ENCODE results near the gene DCN. TPM values are rescaled to one million over a fixed set of nuclear protein-coding genes. Genes with fewer than 3 reads are reported as not detected.

The DCN gene
- total and polyA plus RNA-seq, 2 experiments from 2014 or later: 441 to 483 TPM

GRCh38 chr12:91109148-91109564 is 73.5 kb downstream of the DCN start:
- Histone ChIP-seq H3K27me3 (replicated peaks; ENCODE audit: insufficient read depth) (no peaks in the 10 kb centered on the region), H3K36me3 (ENCODE audit: low read depth) (peaks cover 19% of the 10 kb centered on the region; the same call in 1 of the 2 replicates), H3F3A (ENCODE audit: insufficient read depth) (peaks cover 29% of the 10 kb centered on the region; the same call in 1 of the 2 replicates), H3K4me2 (ENCODE audit: unreplicated experiment) (peak overlapping the region; percentile 86), H2AFZ (peak overlapping the region; percentile 62), H3K79me2 (ENCODE audit: insufficient read depth) (peaks cover 23% of the 10 kb centered on the region), H3K9me2 (ENCODE audit: insufficient read depth) (no peaks in the 10 kb centered on the region; the same call in 1 of the 2 replicates), H4K20me1 (ENCODE audit: insufficient read depth) (no peaks in the 10 kb centered on the region), H3K4me3 (peak overlapping the region; percentile 86), H3K9ac (peak overlapping the region; percentile 84; the same call in 1 of the 2 replicates), H3K9me3 (ENCODE audit: low read depth) (no peaks in the 10 kb centered on the region), H3K4me1 (ENCODE audit: insufficient read depth) (peaks cover 60% of the 10 kb centered on the region), H3K27ac (peak overlapping the region; percentile 69)
- WGBS, 2 experiments (ENCODE audit: low coverage in 1 of 2, low lambda C conversion rate in 2 of 2, missing lambda C conversion rate in 2 of 2): 2 to 4% methylated on average over 7 of the region's 7 CpGs
- TF ChIP-seq EZH2phosphoT487 (IDR thresholded peaks at IDR 0.05; ENCODE audit: insufficient read depth, low read depth) (no peak), EZH2 (IDR thresholded peaks at IDR 0.05; ENCODE audit: insufficient read depth, poor library complexity, severe bottlenecking) (no peak)
- DNase-seq: peak; percentile 81
- in situ Hi-C loops (cut with MboI): loop anchor here (10.0 kb wide), 2 partner anchors 124 to 216 kb away; no protein-coding TSS in a partner anchor

GRCh38 chr12:91108196-91108755 is 74.3 kb downstream of the DCN start:
- TF ChIP-seq EZH2 (IDR thresholded peaks at IDR 0.05; ENCODE audit: insufficient read depth, poor library complexity, severe bottlenecking) (no peak), EZH2phosphoT487 (IDR thresholded peaks at IDR 0.05; ENCODE audit: insufficient read depth, low read depth) (no peak)
- H3K4me1 ChIP-seq (ENCODE audit: insufficient read depth): peaks cover 60% of the 10 kb centered on the region
- DNase-seq: peak; percentile 45
- peak overlapping the region; percentile 86 for H3K4me2 ChIP-seq (ENCODE audit: unreplicated experiment)
- in situ Hi-C loops (cut with MboI): loop anchor here (10.0 kb wide), 2 partner anchors 123 to 217 kb away; no protein-coding TSS in a partner anchor
- H3K27me3 ChIP-seq (replicated peaks; ENCODE audit: insufficient read depth): no peaks in the 10 kb centered on the region
- peak overlapping the region; percentile 86 for H3K4me3 ChIP-seq
- no peaks in the 10 kb centered on the region for H4K20me1 ChIP-seq (ENCODE audit: insufficient read depth)
- 19 to 26% methylated on average over 5 of the region's 5 CpGs for WGBS, 2 experiments (ENCODE audit: low coverage in 1 of 2, low lambda C conversion rate in 2 of 2, missing lambda C conversion rate in 2 of 2)
- no peak overlapping the region for H3K9ac ChIP-seq
- no peaks in the 10 kb centered on the region for H3K9me3 ChIP-seq (ENCODE audit: low read depth)
- H2AFZ ChIP-seq: peak overlapping the region; percentile 48; the same call in 1 of the 2 replicates
- H3K79me2 ChIP-seq (ENCODE audit: insufficient read depth): peaks cover 23% of the 10 kb centered on the region
- H3K36me3 ChIP-seq (ENCODE audit: low read depth): peaks cover 27% of the 10 kb centered on the region
- H3K27ac ChIP-seq: peak overlapping the region; percentile 69; the same call in 1 of the 2 replicates
- peaks cover 29% of the 10 kb centered on the region; the same call in 1 of the 2 replicates for H3F3A ChIP-seq (ENCODE audit: insufficient read depth)
- H3K9me2 ChIP-seq (ENCODE audit: insufficient read depth): no peaks in the 10 kb centered on the region; the same call in 1 of the 2 replicates

GRCh38 chr12:91106283-91106682 is 76.3 kb downstream of the DCN start:
- Histone ChIP-seq H3K27ac (no peak overlapping the region), H3K79me2 (ENCODE audit: insufficient read depth) (peaks cover 23% of the 10 kb centered on the region), H3K4me3 (no peak overlapping the region), H3K27me3 (replicated peaks; ENCODE audit: insufficient read depth) (no peaks in the 10 kb centered on the region), H4K20me1 (ENCODE audit: insufficient read depth) (no peaks in the 10 kb centered on the region), H3F3A (ENCODE audit: insufficient read depth) (peaks cover 25% of the 10 kb centered on the region; the same call in 1 of the 2 replicates), H3K9ac (no peak overlapping the region), H3K36me3 (ENCODE audit: low read depth) (peaks cover 40% of the 10 kb centered on the region), H3K4me1 (ENCODE audit: insufficient read depth) (peaks cover 51% of the 10 kb centered on the region), H3K9me3 (ENCODE audit: low read depth) (no peaks in the 10 kb centered on the region), H2AFZ (no peak overlapping the region), H3K9me2 (ENCODE audit: insufficient read depth) (no peaks in the 10 kb centered on the region; the same call in 1 of the 2 replicates), H3K4me2 (ENCODE audit: unreplicated experiment) (no peak overlapping the region)
- no peak for DNase-seq
- in situ Hi-C loops (cut with MboI): loop anchor here (10.0 kb wide), 2 partner anchors 121 to 219 kb away; no protein-coding TSS in a partner anchor
- no peak for TF ChIP-seq EZH2 (IDR thresholded peaks at IDR 0.05; ENCODE audit: insufficient read depth, poor library complexity, severe bottlenecking)
- TF ChIP-seq EZH2phosphoT487 (IDR thresholded peaks at IDR 0.05; ENCODE audit: insufficient read depth, low read depth): no peak

- Histone ChIP-seq H3K9ac (no peak overlapping the region), H3K4me2 (ENCODE audit: unreplicated experiment) (peak overlapping the region; percentile 27), H3K27me3 (replicated peaks; ENCODE audit: insufficient read depth) (no peaks in the 10 kb centered on the region), H3K9me3 (ENCODE audit: low read depth) (no peaks in the 10 kb centered on the region), H4K20me1 (ENCODE audit: insufficient read depth) (no peaks in the 10 kb centered on the region), H3K79me2 (ENCODE audit: insufficient read depth) (peaks cover 18% of the 10 kb centered on the region), H2AFZ (no peak overlapping the region), H3K27ac (no peak overlapping the region), H3K36me3 (ENCODE audit: low read depth) (peaks cover 40% of the 10 kb centered on the region), H3K4me3 (no peak overlapping the region), H3K9me2 (ENCODE audit: insufficient read depth) (no peaks in the 10 kb centered on the region; the same call in 1 of the 2 replicates), H3K4me1 (ENCODE audit: insufficient read depth) (peaks cover 56% of the 10 kb centered on the region), H3F3A (ENCODE audit: insufficient read depth) (peaks cover 26% of the 10 kb centered on the region; the same call in 1 of the 2 replicates)
- no peak for DNase-seq
- no peak for TF ChIP-seq EZH2 (IDR thresholded peaks at IDR 0.05; ENCODE audit: insufficient read depth, poor library complexity, severe bottlenecking)
- no peak for TF ChIP-seq EZH2phosphoT487 (IDR thresholded peaks at IDR 0.05; ENCODE audit: insufficient read depth, low read depth)
- in situ Hi-C loops (cut with MboI): loop anchor here (10.0 kb wide), 2 partner anchors 121 to 219 kb away; no protein-coding TSS in a partner anchor
- WGBS, 2 experiments (ENCODE audit: low coverage in 1 of 2, low lambda C conversion rate in 2 of 2, missing lambda C conversion rate in 2 of 2): 49 to 57% methylated on average over 5 of the region's 5 CpGs
These were observed 76.8 kb downstream of the DCN start for GRCh38 chr12:91105807-91106206.
